Prostate gland (tissue), 2 donors: ENCODE results near the gene TEX9.
A peak's percentile ranks its signal among the peaks of the same experiment; 100 is the strongest.

Experiments
- CTCF ChIP-seq, 4 experiments: fragments of 200-600 bp in 2 of 4; fragments of 450-650 bp in 2 of 4; sonication (generic) in 2 of 4; IDR thresholded peaks; 1 replicate in 3 of 4; 2 replicates in 1 of 4; pipeline ENCODE4 v1.5.1; 2016 to 2019; ENCODE audit warnings: antibody characterized with exemption in 4 of 4, mild to moderate bottlenecking in 2 of 4, moderate library complexity in 2 of 4
- POLR2A ChIP-seq: fragments of 450-650 bp; IDR thresholded peaks from one replicate; pipeline ENCODE4 v1.6.1; 2016; ENCODE audit warnings: antibody characterized with exemption, mild to moderate bottlenecking

DNA sequence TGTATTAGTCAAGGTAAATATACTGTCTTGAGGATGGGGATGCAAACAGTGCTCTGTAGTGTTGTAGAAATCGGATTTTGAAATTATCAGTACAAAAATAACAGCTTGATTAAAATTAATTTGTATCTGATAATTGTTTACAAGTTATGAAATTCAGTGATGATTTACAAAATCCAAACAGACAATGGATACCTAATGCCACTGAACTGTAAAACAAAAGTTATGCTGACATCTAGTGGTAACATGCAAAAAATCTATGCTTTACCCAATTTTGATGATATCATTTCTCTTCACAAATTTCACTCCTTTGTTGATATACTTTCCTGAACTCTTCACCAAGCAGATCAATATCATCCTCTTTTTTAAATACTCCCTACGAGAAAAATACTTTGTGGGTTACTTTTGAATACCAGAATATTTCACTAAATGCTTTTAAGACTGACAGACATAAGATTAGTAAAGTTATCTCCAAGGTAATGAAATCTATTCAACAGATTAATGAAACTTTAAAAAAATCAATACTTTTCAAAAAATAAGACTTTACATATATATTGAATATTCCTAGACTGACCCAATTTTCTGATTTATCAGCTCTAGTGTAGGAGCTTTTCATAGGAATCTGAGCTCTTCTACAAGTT lies 63.7 kb downstream of the TEX9 start:
- peak in 3 of 4 experiments; percentile 45 to 54 (median 53) for TF ChIP-seq CTCF (IDR thresholded peaks at IDR 0.05)
- TF ChIP-seq POLR2A = no peak
